G401.6 (cell line): Measurements from ENCODE around the gene MYL7.
"Not testable (repeated sequence)": the region's sequence is repeated elsewhere in the genome, so short reads cannot be mapped to it uniquely, and the experiment has no call there.

Experiments used
- FAIRE-seq: peaks from 2 replicates; lab custom pipeline; 2012; peaks lifted over from hg19 to GRCh38; lab: Jason Lieb, UNC

Gene MYL7

DNA sequence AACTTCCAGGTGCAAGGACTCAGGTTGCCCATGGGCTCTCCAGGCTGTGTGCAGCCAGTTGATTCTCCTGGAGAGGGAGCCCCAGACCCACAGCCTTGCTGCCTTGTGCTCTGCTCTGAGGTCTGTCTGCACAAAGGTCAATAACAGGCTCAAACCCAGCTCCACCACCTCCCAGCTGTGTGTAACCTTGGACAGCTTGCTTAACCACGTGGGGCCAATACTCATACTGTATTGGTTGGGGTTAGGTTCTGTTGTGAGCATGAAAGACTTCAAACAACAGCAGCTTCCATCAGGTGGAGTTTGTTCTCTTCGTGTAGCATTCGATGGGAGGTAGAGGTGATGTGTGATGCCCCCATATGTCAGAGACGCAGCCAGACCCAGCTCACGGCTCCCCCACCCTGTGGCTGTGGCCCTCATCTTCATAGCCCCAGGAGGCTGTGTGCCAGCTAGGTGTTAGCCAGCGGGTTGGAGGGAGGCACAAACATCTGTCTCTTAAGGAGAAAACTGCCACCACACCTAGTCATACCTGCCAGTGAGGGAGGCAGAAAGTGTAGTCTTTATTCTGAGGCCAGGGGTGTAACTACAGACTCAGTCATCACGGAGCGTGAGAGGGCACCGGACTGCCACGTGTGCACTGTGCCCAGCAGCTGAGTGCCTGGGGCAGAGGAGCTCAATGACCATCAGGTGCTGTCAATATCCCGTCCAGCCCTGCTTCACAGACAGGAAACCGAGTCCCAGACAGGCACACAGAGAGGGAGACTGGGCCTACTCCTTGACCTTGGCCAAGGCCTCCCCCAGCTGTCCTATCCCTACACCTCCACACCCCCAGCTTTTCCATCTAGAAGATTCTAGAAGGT lies 9.7 kb downstream of the MYL7 start:
- peak; percentile 23 for FAIRE-seq

GRCh38 chr7:44128721-44129582 lies 12.2 kb downstream of the MYL7 start:
- FAIRE-seq, result no peak

DNA sequence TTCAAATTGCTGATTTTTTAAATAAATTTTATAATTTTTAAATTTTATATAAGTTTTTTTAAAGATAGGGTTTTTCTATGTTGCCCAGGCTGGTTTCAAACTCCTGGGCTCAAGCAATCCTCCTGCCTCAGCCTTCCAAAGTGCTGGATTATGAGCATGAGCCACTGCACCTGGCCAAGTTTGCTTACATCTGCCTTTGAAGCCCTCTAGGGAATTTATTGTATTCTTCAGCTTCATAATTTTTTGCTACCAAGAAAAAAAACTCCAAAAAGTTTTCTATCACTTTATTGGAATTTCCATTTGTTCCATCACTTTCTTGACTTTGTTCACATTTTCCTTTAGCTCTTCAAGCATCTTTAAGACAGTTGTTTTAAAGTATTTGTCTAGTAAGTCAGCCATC lies 14.0 kb downstream of the MYL7 start:
- FAIRE-seq, result no peak

GRCh38 chr7:44126574-44126973 lies 14.6 kb downstream of the MYL7 start:
- FAIRE-seq, result not testable (repeated sequence)

- no peak for FAIRE-seq
These were observed 16.3 kb downstream of the MYL7 start for GRCh38 chr7:44124822-44125202.

- FAIRE-seq, result peak; percentile 94
These were observed 17.7 kb downstream of the MYL7 start, which contains the start of gene POLD2 for GRCh38 chr7:44123190-44124003. Gene POLD2 (minus strand): TSS chr7:44123548. CDS start chr7:44122053, 1,495 bp downstream.

DNA sequence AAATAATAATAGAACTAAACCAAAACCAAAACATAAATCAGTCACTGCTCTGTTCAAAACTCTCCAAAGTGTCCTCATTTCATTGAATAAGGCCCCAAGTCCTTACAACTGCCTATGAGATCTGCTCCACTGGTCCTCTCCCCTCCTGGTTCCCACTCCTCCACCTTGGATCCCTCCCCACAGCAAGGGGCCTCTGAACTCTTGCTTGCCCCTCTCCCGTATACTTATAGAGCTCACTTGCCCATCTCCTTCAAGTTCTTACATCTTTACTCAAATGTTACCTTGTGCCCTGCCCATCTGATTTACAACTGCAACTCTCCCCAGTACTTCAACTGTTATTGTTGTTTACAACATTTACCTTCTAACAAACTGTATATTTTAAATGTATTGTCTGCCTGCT lies 18.6 kb downstream of the MYL7 start:
- no peak for FAIRE-seq

- FAIRE-seq, result no peak
These were observed 19.2 kb downstream of the MYL7 start for GRCh38 chr7:44121761-44122420.

GRCh38 chr7:44120395-44120794 lies 20.7 kb downstream of the MYL7 start:
- FAIRE-seq, result no peak

GRCh38 chr7:44119829-44120380 lies 21.2 kb downstream of the MYL7 start:
- FAIRE-seq, result no peak

GRCh38 chr7:44117801-44118429 lies 23.2 kb downstream of the MYL7 start:
- no peak for FAIRE-seq

DNA sequence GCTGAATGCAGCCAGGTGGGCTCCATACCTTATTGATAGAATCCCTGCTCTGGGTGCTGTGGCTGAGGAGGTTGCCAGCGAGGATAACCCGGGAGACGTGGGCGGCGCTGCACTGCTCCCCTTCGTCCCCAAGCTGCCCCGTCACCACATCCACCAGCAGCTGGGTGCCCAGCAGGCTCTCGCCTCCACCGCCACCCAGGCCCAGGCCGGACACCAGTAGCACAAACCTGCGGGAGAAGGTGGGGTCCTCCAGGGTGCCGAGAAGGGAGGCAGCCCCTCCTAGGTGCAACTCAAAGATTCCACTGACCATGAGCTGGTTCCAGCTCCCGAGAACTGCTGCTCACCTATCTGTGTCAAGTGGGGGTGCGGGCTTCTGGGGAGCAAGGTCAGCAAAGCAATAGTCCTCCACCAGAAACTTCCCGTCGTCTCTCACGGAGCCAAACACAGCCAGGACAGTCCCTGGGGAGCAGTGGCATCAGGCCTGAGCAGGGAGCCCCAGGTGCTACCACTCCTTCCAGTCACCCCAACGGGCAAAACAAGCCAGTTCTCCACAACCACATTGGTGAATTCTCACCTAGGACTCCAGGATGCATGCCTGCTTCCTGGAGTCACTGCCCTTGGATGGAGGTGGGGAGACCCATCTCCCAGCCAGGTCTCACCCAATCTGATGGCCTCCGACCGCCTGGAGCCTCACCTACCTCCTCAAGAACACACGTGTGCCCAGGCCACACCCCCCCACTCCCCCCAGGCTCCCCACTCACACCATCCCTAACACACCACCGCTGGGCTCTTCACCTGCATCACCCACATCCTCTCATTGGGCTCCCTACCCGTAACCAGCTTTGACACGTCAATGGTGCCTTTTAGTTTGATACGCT lies 24.1 kb downstream of the MYL7 start:
- no peak for FAIRE-seq

- no peak for FAIRE-seq
These were observed 24.9 kb downstream of the MYL7 start for GRCh38 chr7:44116087-44116788.

- no peak for FAIRE-seq
These were observed 26.4 kb downstream of the MYL7 start for GRCh38 chr7:44114586-44115310.

GRCh38 chr7:44113764-44114354 lies 27.3 kb downstream of the MYL7 start:
- FAIRE-seq, result no peak

DNA sequence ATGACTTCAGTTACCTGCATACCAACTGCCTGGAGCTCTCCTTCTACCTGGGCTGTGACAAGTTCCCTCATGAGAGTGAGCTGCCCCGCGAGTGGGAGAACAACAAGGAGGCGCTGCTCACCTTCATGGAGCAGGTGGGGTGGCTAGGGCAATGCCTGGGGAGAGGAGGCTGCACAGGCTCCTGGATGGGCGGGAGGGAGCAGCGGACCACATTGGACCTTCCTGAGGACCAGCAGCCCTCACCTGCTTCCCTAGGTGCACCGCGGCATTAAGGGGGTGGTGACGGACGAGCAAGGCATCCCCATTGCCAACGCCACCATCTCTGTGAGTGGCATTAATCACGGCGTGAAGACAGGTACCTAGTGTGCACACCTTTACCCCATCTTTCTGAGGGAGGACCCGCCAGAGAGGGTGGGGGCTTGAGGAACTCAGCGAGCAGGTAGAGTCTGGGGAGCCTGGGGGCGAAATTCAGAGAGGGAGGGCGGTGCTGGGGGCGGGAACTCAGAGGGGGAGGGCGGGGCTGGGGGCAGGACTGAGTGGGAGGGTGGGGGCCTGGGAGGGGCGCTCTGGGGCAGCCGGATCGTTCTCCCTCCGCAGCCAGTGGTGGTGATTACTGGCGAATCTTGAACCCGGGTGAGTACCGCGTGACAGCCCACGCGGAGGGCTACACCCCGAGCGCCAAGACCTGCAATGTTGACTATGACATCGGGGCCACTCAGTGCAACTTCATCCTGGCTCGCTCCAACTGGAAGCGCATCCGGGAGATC lies 28.0 kb downstream of the MYL7 start:
- FAIRE-seq, result no peak

- FAIRE-seq, result no peak
These were observed 28.7 kb downstream of the MYL7 start for GRCh38 chr7:44112231-44112996.
